ENCODE results near the gene PAQR9. TPM values are rescaled to one million over a fixed set of nuclear protein-coding genes. Genes with fewer than 3 reads are reported as not detected.

PAQR9 gene, protein sequence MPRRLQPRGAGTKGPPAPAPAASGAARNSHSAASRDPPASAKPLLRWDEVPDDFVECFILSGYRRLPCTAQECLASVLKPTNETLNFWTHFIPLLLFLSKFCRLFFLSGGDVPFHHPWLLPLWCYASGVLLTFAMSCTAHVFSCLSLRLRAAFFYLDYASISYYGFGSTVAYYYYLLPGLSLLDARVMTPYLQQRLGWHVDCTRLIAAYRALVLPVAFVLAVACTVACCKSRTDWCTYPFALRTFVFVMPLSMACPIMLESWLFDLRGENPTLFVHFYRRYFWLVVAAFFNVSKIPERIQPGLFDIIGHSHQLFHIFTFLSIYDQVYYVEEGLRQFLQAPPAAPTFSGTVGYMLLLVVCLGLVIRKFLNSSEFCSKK
- total RNA-seq (0.18 and 1.0 TPM in 2 replicates), polyA plus RNA-seq (0.68 and 1.1 TPM in 2 replicates)

DNA sequence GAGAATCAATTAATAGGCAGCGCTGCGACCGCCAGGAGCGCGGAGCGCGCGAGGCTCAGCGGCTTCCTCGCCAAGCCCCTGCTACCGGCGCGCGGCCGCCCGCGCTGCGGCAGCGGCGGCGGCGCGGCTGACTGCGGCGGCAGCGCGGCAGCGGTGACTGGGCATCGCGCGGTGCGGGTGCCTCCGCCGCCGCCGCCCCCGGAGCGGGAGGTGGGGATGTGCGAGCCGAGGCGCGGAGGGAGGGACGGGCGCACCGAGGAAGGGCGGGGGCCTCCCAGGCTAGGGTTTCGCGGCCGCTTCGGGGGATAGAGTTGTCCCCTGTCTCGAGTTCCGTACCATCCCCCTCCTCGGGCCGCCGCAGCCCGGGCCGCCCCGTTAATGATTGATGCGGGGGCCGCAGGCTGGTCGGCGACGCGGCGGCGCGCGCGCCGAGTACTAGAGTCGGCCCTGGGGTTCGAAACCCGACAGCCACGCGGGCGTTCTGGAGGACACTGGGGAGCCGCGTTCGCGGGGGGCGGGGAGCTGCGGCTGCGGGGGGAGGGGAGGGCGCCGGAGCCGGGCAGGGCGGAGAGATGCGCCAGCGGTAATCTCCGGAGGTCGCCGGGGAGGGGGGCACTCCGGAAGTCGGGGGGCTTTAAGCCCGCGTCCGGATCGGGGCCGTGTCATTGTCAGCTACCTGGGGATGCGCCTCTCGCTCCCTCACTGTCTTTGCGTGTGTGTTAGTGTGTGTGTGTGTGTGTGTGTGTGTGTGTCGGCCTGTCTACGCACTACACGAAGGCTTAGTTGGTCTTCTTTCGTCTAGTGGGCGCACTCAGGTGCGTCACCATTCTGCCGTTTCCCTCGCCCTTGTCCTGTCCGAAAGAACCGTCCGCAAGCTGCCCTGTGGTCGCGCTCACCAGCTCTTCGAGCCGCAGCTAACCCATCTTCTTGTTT, at the start of gene PAQR9:
TSS of gene PAQR9 (minus strand) at position 159 of the 933 bp plus-strand sequence. CDS start 338 bp downstream, outside the sequence.
- TF ChIP-seq, protein P1, sequence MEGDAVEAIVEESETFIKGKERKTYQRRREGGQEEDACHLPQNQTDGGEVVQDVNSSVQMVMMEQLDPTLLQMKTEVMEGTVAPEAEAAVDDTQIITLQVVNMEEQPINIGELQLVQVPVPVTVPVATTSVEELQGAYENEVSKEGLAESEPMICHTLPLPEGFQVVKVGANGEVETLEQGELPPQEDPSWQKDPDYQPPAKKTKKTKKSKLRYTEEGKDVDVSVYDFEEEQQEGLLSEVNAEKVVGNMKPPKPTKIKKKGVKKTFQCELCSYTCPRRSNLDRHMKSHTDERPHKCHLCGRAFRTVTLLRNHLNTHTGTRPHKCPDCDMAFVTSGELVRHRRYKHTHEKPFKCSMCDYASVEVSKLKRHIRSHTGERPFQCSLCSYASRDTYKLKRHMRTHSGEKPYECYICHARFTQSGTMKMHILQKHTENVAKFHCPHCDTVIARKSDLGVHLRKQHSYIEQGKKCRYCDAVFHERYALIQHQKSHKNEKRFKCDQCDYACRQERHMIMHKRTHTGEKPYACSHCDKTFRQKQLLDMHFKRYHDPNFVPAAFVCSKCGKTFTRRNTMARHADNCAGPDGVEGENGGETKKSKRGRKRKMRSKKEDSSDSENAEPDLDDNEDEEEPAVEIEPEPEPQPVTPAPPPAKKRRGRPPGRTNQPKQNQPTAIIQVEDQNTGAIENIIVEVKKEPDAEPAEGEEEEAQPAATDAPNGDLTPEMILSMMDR (IDR thresholded peaks at IDR 0.05; ENCODE audit: low read depth, low read length): no peak
- H3K27ac ChIP-seq: no peak within 1 kb of the TSS
- peaks cover 30% of the 10 kb centered on the region for H3K27me3 ChIP-seq
- H3K9me3 ChIP-seq (ENCODE audit: low read depth): no peaks in the 10 kb centered on the region
- DNase-seq (ENCODE audit: low read depth in 1 of 2, low spot score in 1 of 2): peak; percentile 24 to 62
- no peaks in the 10 kb centered on the region for H3K36me3 ChIP-seq
- H3K4me3 ChIP-seq: peak within 1 kb of the TSS; percentile 46
- no peaks in the 10 kb centered on the region for H3K4me1 ChIP-seq (ENCODE audit: low read depth)

DNA sequence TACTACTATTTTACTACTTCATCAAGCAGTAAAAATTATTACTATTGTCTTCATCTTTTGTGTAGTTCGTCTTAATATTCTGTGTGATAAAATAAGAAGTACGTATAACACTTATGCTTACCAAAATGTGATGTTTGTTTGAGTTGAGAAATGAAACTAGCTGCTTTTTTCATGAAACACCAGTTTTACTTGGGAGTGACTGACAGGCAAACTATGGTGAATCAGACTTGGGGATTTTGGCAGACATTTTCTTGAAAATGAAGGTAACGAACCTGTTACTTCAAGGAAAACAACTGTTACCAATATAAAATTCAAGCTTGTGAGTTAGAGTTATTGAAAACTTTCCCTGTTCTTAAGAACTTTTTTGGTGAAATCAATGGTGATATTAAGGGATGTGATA, 48.2 kb upstream of the PAQR9 start:
- Histone ChIP-seq H3K36me3 (peaks cover 16% of the 10 kb centered on the region), H3K27ac (no peak overlapping the region), H3K4me3 (no peak overlapping the region), H3K27me3 (no peaks in the 10 kb centered on the region), H3K4me1 (ENCODE audit: low read depth) (no peaks in the 10 kb centered on the region), H3K9me3 (ENCODE audit: low read depth) (no peaks in the 10 kb centered on the region)
- TF ChIP-seq, protein P1 (IDR thresholded peaks at IDR 0.05; ENCODE audit: low read depth, low read length): no peak
- DNase-seq (ENCODE audit: low read depth in 1 of 2, low spot score in 1 of 2): no peak

DNA sequence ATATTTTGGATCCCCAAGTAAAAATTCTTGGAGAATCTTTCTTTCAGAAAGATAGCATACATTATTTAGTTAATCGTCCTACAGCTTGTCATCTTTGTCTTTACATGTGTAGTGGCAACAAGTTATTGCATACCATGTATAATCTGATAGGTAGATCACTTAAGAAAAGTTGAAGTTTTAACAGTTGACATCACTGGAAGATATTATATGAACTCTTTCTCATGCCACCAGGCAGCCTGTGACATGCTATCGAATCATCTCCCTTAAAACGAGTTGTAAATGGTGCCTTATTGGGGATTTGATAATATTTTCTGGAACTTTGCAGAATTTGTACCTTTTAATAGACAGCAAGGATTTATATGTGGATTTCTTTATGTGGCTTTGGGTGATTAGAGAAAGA, 46.5 kb upstream of the PAQR9 start:
- no peak overlapping the region for H3K27ac ChIP-seq
- TF ChIP-seq, protein P1 (IDR thresholded peaks at IDR 0.05; ENCODE audit: low read depth, low read length): no peak
- DNase-seq (ENCODE audit: low read depth in 1 of 2, low spot score in 1 of 2): no peak
- no peak overlapping the region for H3K4me3 ChIP-seq
- H3K36me3 ChIP-seq: peaks cover 9% of the 10 kb centered on the region
- H3K4me1 ChIP-seq (ENCODE audit: low read depth): no peaks in the 10 kb centered on the region
- H3K27me3 ChIP-seq: no peaks in the 10 kb centered on the region
- no peaks in the 10 kb centered on the region for H3K9me3 ChIP-seq (ENCODE audit: low read depth)

- H3K27ac ChIP-seq: no peak overlapping the region
- H3K36me3 ChIP-seq: no peaks in the 10 kb centered on the region
- TF ChIP-seq, protein P1 (IDR thresholded peaks at IDR 0.05; ENCODE audit: low read depth, low read length): no peak
- peaks cover 4% of the 10 kb centered on the region for H3K4me1 ChIP-seq (ENCODE audit: low read depth)
- no peaks in the 10 kb centered on the region for H3K9me3 ChIP-seq (ENCODE audit: low read depth)
- no peaks in the 10 kb centered on the region for H3K27me3 ChIP-seq
- no peak for DNase-seq (ENCODE audit: low read depth in 1 of 2, low spot score in 1 of 2)
- H3K4me3 ChIP-seq: no peak overlapping the region
Observed at GRCh38 chr3:143004823-143005222, 41.3 kb upstream of the PAQR9 start.

DNA sequence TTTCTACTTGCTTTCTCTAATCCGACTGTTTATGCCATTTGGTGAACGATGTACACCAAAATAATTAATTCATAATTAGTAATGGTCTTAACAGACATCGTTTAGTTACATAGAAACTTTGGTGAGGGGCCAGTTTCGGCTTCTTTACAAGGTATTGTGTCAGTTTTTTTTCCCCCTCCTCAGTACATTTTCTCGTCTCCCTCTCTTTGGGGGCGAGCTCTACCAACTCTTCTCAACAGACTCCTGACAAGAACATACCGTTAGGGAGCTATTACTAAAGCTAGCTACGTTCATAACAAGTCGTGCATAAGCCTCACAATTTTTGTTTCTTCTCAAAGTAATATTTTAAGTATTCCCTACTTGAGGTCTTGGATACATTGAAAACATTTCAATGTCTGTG, 39.3 kb upstream of the PAQR9 start:
- Histone ChIP-seq H3K4me1 (ENCODE audit: low read depth) (peaks cover 8% of the 10 kb centered on the region), H3K36me3 (no peaks in the 10 kb centered on the region), H3K9me3 (ENCODE audit: low read depth) (no peaks in the 10 kb centered on the region), H3K4me3 (peak overlapping the region; percentile 76), H3K27ac (peak overlapping the region; percentile 98), H3K27me3 (no peaks in the 10 kb centered on the region)
- no peak for DNase-seq (ENCODE audit: low read depth in 1 of 2, low spot score in 1 of 2)
- TF ChIP-seq, protein P1 (IDR thresholded peaks at IDR 0.05; ENCODE audit: low read depth, low read length): no peak

Data from cardiac muscle cell (in vitro differentiated cells and primary cell).